Stomach (tissue), 4 donors: ENCODE results near the gene TSPO2.

Experiments
- CTCF ChIP-seq, 7 experiments: fragments of 450-650 bp in 4 of 7; fragments of 200-600 bp in 3 of 7; sonication (generic) in 3 of 7; IDR thresholded peaks; one replicate each; pipeline ENCODE4 v1.5.1; 2016 to 2019; ENCODE audit warnings: antibody characterized with exemption in 7 of 7, control low read depth in 2 of 7, mild to moderate bottlenecking in 1 of 7
- EP300 ChIP-seq: sonication (generic); formaldehyde crosslinking; IDR thresholded peaks from one replicate; pipeline ENCODE4 v1.6.1; 2017; ENCODE audit warnings: antibody characterized with exemption

- TF ChIP-seq EP300 (no peak), CTCF (IDR thresholded peaks at IDR 0.05) (no peak)
These were observed 44.9 kb upstream of the TSPO2 start for GRCh38 chr6:40997234-40997957.
